Measurements from ENCODE around the gene SCARB1. TPM values are rescaled to one million over a fixed set of nuclear protein-coding genes. Genes with fewer than 3 reads are reported as not detected.

The SCARB1 gene
- total and polyA plus RNA-seq, 2 donors (not counting 1 experiment from before 2014, with no cell fraction given), result 14.7 to 32.5 TPM

DNA sequence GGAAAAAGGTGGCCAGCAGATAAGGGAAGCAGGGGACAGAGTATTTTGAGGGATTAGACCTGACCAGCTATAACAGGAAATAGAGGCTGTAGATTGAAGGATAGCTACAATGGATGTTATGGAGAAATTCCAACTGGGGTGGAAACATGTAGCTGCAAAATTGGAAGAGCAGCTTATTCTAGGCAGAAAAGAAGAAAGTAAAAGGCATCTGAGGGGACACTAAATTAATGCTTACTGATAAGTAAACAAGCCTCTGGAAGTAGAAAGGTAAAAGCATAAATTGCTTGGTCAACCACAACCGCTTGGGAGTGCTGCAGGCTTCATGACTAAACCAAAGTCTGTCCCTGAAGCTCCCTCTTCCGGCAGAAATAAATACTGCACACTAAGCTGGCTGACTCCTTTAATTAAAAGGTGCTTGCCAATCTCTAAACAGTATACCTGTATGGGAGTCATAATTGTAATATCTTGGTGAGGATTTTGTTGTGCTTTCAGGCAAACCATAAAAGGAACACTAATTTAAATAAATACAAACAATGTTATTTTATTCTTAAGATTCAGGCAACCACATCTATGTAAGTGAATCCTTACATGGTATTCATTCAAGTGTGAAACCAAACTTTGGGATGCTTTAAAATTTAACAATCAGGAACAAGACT is 43.1 kb upstream of the SCARB1 start:
- DNase-seq (ENCODE audit: low read depth in 2 of 2), result peak; percentile 85 to 94
- Histone ChIP-seq H3K27me3 (ENCODE audit: control insufficient read depth, insufficient read depth, low read length) (no peaks in the 10 kb centered on the region), H3K9me3 (ENCODE audit: control insufficient read depth, insufficient read depth, low read depth, low read length) (no peaks in the 10 kb centered on the region), H3K36me3 (ENCODE audit: control insufficient read depth, insufficient read depth, low read length) (peaks cover 2% of the 10 kb centered on the region), H3K4me2 (ENCODE audit: extremely low read depth, insufficient read depth, low read length) (no peak overlapping the region), H4K20me1 (ENCODE audit: control insufficient read depth, extremely low read depth, insufficient read depth, low read length) (peaks cover 4% of the 10 kb centered on the region), H3K4me3 (replicated peaks in 1 of 4; ENCODE audit: control extremely low read depth in 1 of 4, insufficient read depth in 1 of 4, low read depth in 3 of 4, low read length in 4 of 4) (no peak overlapping the region), H3K79me2 (ENCODE audit: control insufficient read depth, insufficient read depth, low read length) (peaks cover 15% of the 10 kb centered on the region), H3K27ac (ENCODE audit: insufficient read depth, low read length) (no peak overlapping the region), H2AFZ (ENCODE audit: low read length) (no peak overlapping the region), H3K4me1 (ENCODE audit: control insufficient read depth, extremely low read depth, insufficient read depth, low read length) (peaks cover 8% of the 10 kb centered on the region), H3K9ac (ENCODE audit: insufficient read depth, low read length) (no peak overlapping the region)
- TF ChIP-seq, protein P1, sequence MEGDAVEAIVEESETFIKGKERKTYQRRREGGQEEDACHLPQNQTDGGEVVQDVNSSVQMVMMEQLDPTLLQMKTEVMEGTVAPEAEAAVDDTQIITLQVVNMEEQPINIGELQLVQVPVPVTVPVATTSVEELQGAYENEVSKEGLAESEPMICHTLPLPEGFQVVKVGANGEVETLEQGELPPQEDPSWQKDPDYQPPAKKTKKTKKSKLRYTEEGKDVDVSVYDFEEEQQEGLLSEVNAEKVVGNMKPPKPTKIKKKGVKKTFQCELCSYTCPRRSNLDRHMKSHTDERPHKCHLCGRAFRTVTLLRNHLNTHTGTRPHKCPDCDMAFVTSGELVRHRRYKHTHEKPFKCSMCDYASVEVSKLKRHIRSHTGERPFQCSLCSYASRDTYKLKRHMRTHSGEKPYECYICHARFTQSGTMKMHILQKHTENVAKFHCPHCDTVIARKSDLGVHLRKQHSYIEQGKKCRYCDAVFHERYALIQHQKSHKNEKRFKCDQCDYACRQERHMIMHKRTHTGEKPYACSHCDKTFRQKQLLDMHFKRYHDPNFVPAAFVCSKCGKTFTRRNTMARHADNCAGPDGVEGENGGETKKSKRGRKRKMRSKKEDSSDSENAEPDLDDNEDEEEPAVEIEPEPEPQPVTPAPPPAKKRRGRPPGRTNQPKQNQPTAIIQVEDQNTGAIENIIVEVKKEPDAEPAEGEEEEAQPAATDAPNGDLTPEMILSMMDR (conservative IDR thresholded peaks at IDR 0.05 in 1 of 2, IDR thresholded peaks at IDR 0.05 in 1 of 2; ENCODE audit: low read depth in 1 of 2, low read length in 2 of 2), result peak; percentile 99 to 100
- no peak for TF ChIP-seq EZH2 (IDR thresholded peaks at IDR 0.05; ENCODE audit: low read length, missing control alignments)

GRCh38 chr12:124904306-124905098 is 40.8 kb upstream of the SCARB1 start:
- Histone ChIP-seq H2AFZ (ENCODE audit: low read length) (peak overlapping the region; percentile 60), H4K20me1 (ENCODE audit: control insufficient read depth, extremely low read depth, insufficient read depth, low read length) (no peaks in the 10 kb centered on the region), H3K4me3 (replicated peaks in 1 of 4; ENCODE audit: control extremely low read depth in 1 of 4, insufficient read depth in 1 of 4, low read depth in 3 of 4, low read length in 4 of 4) (peak overlapping the region in 3 of 4 experiments; percentile 4 to 7 (median 5)), H3K27ac (ENCODE audit: insufficient read depth, low read length) (peak overlapping the region; percentile 78), H3K9me3 (ENCODE audit: control insufficient read depth, insufficient read depth, low read depth, low read length) (no peaks in the 10 kb centered on the region), H3K4me2 (ENCODE audit: extremely low read depth, insufficient read depth, low read length) (peak overlapping the region; percentile 72), H3K27me3 (ENCODE audit: control insufficient read depth, insufficient read depth, low read length) (no peaks in the 10 kb centered on the region), H3K79me2 (ENCODE audit: control insufficient read depth, insufficient read depth, low read length) (no peaks in the 10 kb centered on the region), H3K9ac (ENCODE audit: insufficient read depth, low read length) (no peak overlapping the region), H3K36me3 (ENCODE audit: control insufficient read depth, insufficient read depth, low read length) (no peaks in the 10 kb centered on the region), H3K4me1 (ENCODE audit: control insufficient read depth, extremely low read depth, insufficient read depth, low read length) (peaks cover 4% of the 10 kb centered on the region)
- peak; percentile 92 to 93 for DNase-seq (ENCODE audit: low read depth in 2 of 2)
- TF ChIP-seq, protein P1 (conservative IDR thresholded peaks at IDR 0.05 in 1 of 2, IDR thresholded peaks at IDR 0.05 in 1 of 2; ENCODE audit: low read depth in 1 of 2, low read length in 2 of 2), result no peak
- no peak for TF ChIP-seq EZH2 (IDR thresholded peaks at IDR 0.05; ENCODE audit: low read length, missing control alignments)

DNA sequence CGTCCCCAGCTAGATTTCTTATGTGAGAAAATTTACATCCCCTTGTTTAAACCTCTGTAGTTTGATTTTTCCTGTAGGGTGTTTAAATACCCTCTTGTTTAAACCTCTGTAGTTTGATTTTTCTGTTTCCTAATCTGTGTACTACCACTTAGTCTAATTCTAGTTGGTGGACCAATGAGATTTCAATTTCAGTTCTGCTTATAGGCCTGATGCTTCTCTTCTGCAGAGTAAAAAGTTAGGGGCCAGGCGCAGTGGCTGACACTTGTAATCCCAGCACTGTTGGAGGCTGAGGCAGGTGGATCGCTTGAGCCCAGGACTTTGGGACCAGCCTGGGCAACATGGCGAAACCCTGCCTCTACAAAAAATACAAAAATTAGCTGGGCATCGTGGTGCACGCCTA is 39.3 kb upstream of the SCARB1 start:
- no peaks in the 10 kb centered on the region for H4K20me1 ChIP-seq (ENCODE audit: control insufficient read depth, extremely low read depth, insufficient read depth, low read length)
- peaks cover 14% of the 10 kb centered on the region for H3K4me1 ChIP-seq (ENCODE audit: control insufficient read depth, extremely low read depth, insufficient read depth, low read length)
- no peak overlapping the region for H3K4me3 ChIP-seq (replicated peaks in 1 of 4; ENCODE audit: control extremely low read depth in 1 of 4, insufficient read depth in 1 of 4, low read depth in 3 of 4, low read length in 4 of 4)
- H2AFZ ChIP-seq (ENCODE audit: low read length), result no peak overlapping the region
- no peaks in the 10 kb centered on the region for H3K79me2 ChIP-seq (ENCODE audit: control insufficient read depth, insufficient read depth, low read length)
- H3K36me3 ChIP-seq (ENCODE audit: control insufficient read depth, insufficient read depth, low read length), result no peaks in the 10 kb centered on the region
- no peak overlapping the region for H3K27ac ChIP-seq (ENCODE audit: insufficient read depth, low read length)
- DNase-seq (ENCODE audit: low read depth in 2 of 2), result no peak
- no peak overlapping the region for H3K4me2 ChIP-seq (ENCODE audit: extremely low read depth, insufficient read depth, low read length)
- H3K9me3 ChIP-seq (ENCODE audit: control insufficient read depth, insufficient read depth, low read depth, low read length), result no peaks in the 10 kb centered on the region
- TF ChIP-seq, protein P1 (conservative IDR thresholded peaks at IDR 0.05 in 1 of 2, IDR thresholded peaks at IDR 0.05 in 1 of 2; ENCODE audit: low read depth in 1 of 2, low read length in 2 of 2), result no peak
- no peak for TF ChIP-seq EZH2 (IDR thresholded peaks at IDR 0.05; ENCODE audit: low read length, missing control alignments)
- H3K9ac ChIP-seq (ENCODE audit: insufficient read depth, low read length), result no peak overlapping the region
- H3K27me3 ChIP-seq (ENCODE audit: control insufficient read depth, insufficient read depth, low read length), result no peaks in the 10 kb centered on the region
